GM18861 (cell line): Measurements from ENCODE around the gene RPL36AL.
A peak's percentile ranks its signal among the peaks of the same experiment; 100 is the strongest.
"Not testable (repeated sequence)": the region's sequence is repeated elsewhere in the genome, so short reads cannot be mapped to it uniquely, and the experiment has no call there.

Source experiments
- ATAC-seq: cut with Tn5 transposase; IDR thresholded peaks from one replicate; pipeline ENCODE4 v1.9.1; 2021; ENCODE audit not compliant: unreplicated experiment

The RPL36AL gene

DNA sequence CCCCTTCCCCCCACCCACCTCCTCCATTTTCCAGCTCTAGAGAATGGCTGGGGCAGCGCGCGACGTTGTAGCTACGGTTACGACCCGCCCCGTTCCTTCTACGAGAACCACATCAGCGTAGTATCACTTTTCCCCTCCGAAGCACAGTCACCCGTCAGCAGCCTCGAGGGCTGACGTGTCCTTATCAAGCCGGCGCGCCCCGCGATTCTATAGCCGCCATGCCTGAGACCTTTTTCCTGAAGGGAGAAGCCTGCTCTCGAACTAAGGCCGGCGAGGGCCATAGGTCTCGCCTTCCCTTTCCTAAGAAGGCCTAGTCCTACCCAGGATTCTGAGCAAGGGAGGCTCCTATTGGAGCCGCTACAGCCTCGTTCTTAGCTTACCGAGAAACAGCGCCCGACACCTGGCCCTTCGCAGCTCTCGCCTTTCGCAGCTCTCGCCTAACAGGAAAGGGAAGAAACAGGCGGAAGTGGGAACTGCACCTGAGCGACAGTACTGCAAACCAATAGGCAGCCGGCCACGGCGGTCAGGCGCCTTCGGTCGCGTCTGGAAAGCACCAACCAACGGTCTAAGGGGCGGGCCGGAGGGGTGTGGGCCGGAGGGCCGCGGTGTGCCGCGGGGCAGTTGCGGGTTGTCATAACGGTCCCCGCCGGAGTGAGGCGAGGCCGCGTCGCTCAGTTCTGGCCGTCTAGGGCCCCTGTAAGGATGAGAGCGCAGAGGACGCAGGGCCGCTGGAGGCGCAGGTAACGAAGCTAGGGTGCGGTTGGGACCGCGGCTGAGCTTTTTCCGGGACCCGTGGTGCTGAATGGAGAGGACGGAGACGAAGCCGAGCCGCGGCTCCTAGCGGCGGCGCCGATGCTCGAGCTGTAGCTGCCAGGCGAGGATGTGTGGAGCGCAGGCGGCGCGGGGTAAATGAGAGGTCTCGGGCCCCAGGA is at the start of gene RPL36AL, which contains the start of gene MGAT2:
TSS of gene RPL36AL (minus strand) at position 445 of the 932 bp plus-strand sequence. CDS start 1,522 bp downstream, outside the sequence.
TSS of gene MGAT2 (plus strand) at position 618 of the 932 bp plus-strand sequence. CDS start 470 bp downstream, outside the sequence.
- ATAC-seq = peak; percentile 90

DNA sequence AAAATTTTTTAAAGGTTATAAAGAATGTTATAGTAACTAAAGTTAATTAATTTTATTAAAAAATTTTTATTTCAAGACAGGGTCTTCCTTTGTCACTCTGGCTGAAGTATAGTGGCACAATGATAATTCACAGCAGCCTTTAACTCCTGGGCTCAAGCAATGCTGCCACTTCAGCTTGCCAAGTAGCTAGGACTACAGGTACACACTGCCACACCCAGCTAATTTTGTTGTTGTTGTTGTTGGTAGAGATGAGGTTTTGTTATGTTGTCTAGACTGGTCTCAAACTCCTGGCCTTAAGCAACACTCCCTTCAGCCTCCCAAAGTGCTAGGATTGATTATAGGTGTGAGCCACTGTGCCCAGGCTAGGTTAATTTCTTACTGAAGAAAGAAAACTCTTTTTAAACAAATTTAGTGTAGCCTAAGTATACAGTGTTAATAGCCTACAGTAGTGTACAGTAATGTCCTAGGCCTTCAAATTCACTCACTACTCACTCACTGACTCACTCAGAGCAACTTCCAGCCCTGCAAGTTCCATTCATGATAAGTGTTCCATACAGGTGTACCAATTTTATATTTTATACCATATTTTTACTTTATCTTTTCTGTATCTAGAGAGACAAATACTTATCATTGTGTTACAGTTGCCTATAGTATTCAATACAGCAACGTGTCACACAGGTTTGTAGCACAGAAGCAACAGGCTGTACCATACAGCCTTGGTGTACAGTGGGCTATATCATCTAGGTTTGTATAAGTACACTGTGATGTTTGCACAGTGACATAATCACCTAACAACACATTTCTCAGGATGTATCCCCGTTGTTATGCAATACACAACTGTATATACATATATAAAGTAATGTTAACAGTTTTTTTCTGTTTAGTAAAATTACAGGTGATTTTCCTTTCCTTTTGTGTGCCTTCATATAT is 39.4 kb upstream of the RPL36AL start:
- no peak for ATAC-seq

GRCh38 chr14:49657500-49657899 is 37.1 kb upstream of the RPL36AL start:
- ATAC-seq = not testable (repeated sequence)

GRCh38 chr14:49654511-49654910 is 34.1 kb upstream of the RPL36AL start:
- ATAC-seq = no peak

DNA sequence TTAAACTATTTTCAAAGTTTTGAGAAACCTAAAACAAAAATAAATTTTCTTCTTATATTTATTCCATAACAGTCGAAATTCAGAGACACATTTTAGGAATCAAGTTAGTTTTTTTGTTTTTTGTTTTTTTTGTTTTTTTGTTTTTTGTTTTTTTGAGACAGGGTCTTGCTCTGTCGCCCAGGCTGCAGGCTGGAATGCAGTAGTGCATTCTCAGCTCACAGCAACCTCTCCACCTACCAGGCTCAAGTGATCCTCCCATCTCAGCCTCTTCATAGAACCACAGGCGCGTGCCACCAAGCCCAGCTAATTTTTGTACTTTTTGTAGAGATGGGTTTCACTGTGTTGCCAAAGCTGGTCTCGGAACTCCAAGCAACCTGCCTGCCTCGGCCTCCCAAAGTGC is 33.1 kb upstream of the RPL36AL start:
- ATAC-seq = no peak

GRCh38 chr14:49642163-49642562 is 21.7 kb upstream of the RPL36AL start:
- no peak for ATAC-seq

- ATAC-seq = no peak
These were observed 21.3 kb upstream of the RPL36AL start for GRCh38 chr14:49641697-49642129.

DNA sequence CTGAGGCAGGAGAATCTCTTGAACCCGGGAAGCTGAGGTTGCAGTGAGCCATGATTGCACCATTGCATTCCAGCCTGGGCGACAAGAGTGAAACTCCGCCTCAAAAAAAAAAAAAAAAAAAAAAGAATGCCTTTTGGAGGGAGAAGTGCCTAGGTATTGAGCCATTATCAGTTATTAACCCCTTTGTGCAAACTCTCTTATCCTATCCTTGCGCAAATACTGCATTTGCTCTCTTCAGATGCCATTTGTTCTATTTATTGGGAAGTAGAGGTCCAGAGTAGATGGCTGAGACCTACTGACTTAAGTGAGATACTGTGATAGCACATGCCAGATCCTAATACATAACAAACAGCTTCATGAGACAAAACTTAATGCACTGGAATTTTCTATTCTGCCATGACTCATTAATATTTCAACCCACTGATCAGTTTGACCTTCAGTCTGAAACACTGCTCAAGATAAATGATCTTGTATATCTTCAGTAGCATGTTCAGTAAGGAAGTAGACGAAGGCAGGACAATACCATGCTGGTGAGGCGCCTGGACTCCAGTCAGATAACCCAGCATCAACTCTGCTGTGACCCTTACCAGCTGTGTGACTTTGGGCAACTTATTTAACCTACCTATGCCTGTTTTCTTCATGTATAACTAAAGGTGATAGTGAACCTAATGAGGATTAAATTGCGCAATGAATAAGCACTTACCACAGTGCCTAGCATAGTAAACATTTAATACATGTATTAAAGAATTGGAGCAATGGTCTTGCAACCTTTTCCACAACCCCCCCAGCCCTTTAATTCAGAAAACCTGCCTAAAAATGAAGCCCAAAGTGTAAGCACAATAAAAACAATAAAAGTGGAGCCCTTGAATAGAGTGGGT is 20.4 kb upstream of the RPL36AL start:
- ATAC-seq = no peak

- no peak for ATAC-seq
These were observed 17.2 kb upstream of the RPL36AL start for GRCh38 chr14:49637534-49638078.

GRCh38 chr14:49636866-49637265 is 16.4 kb upstream of the RPL36AL start:
- ATAC-seq = no peak

DNA sequence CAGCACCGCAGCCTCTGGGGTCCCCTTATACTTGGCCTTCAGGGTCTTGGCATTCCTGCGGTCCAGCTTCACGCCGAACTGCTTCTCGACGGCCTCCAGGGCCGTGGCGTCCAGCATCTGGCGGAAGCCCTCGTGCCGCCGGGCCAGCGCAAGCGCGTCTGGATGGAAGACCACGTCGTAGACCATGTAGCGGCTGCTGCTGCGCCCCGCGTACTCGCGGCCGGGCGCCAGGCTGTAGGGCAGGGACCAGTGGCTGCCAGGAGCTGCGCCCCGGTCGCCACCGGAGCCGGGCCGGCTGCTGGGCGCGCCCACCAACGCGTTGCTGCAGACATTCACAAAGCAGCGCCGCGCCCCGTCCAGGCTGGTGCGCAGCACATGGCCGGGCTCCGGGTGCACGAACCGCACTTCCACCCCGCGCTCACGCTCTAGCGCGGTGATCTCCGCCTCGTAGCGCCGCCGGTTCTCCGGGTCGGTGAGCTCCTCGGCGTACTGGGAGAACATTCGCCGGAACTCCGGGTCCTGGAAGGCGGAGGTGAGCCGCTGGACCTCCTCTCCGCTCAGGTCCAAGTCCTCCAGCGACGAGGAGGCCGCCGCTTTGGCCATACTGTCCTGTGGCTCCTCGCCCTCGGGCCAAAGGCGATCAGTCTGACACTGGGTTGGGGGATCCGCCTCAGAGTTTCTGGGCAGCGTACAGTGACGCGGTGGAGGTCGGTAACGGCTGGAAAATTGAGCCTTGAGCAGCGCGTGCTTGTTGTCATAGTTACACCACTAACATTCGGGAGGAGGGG is 14.3 kb upstream of the RPL36AL start, which contains the start of gene DNAAF2:
TSS of gene DNAAF2 (minus strand) at position 698 of the 788 bp plus-strand sequence. CDS start at position 603, 95 bp downstream.
- ATAC-seq = peak; percentile 23

- ATAC-seq = peak; percentile 64
These were observed 13.5 kb upstream of the RPL36AL start for GRCh38 chr14:49633640-49634546.

GRCh38 chr14:49623941-49624839 is 3.8 kb upstream of the RPL36AL start:
- no peak for ATAC-seq

GRCh38 chr14:49623387-49623786 is 3.0 kb upstream of the RPL36AL start:
- no peak for ATAC-seq

GRCh38 chr14:49622022-49622607 is 1.7 kb upstream of the RPL36AL start:
- no peak for ATAC-seq

DNA sequence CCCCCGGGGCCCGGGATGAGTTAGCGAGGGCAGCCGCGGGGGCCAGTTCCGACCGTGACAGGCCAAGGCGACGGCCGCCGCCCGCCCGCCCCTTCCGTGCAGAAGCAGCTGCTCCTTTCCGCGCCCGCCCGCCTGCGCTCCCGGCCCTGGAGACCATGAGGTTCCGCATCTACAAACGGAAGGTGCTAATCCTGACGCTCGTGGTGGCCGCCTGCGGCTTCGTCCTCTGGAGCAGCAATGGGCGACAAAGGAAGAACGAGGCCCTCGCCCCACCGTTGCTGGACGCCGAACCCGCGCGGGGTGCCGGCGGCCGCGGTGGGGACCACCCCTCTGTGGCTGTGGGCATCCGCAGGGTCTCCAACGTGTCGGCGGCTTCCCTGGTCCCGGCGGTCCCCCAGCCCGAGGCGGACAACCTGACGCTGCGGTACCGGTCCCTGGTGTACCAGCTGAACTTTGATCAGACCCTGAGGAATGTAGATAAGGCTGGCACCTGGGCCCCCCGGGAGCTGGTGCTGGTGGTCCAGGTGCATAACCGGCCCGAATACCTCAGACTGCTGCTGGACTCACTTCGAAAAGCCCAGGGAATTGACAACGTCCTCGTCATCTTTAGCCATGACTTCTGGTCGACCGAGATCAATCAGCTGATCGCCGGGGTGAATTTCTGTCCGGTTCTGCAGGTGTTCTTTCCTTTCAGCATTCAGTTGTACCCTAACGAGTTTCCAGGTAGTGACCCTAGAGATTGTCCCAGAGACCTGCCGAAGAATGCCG is 872 bp upstream of the RPL36AL start:
- ATAC-seq = peak; percentile 6
